HEK293 (cell line): Measurements from ENCODE around the gene GNB1L.

Experiments used
- CTCF ChIA-PET: fragments of 350-600 bp; formaldehyde crosslinking; extraction: SDS; loops from one replicate; lab custom pipeline; 2021; ENCODE audit warnings: antibody characterized with exemption; lab: Yijun Ruan, JAX
- POLR2A ChIA-PET: fragments of 300-600 bp; formaldehyde crosslinking; extraction: SDS; loops from one replicate; lab custom pipeline; 2020; ENCODE audit warnings: antibody characterized with exemption, inconsistent platforms; lab: Yijun Ruan, JAX
- H3K27ac ChIP-seq: fragments of 200-500 bp; sonication (Bioruptor generic); 2 replicates; pipeline ENCODE4 v1.5.1; 2014; ENCODE audit warnings: low read depth, low read length, control low read depth, inconsistent platforms; ENCODE audit errors: extremely low read depth
- H3K36me3 ChIP-seq, 2 experiments: fragments of 200-500 bp in 1 of 2; sonication (Bioruptor generic) in 1 of 2; 1 replicate in 1 of 2; 2 replicates in 1 of 2; pipeline ENCODE4 v1.5.1; 2014 to 2017; ENCODE audit warnings: inconsistent platforms in 2 of 2, low read length in 2 of 2; ENCODE audit not compliant: control insufficient read depth in 2 of 2, insufficient read depth in 1 of 2
- H3K4me1 ChIP-seq: fragments of 200-500 bp; sonication (Bioruptor generic); 2 replicates; pipeline ENCODE4 v1.5.1; 2014; ENCODE audit warnings: mild to moderate bottlenecking, low read length, inconsistent platforms; ENCODE audit not compliant: control insufficient read depth, insufficient read depth
- H3K4me3 ChIP-seq: 2 replicates; pipeline ENCODE4 v1.5.1; 2011; ENCODE audit warnings: low read depth, mild to moderate bottlenecking, control low read depth, low read length, moderate library complexity
- H3K9me3 ChIP-seq: fragments of 200-500 bp; sonication (Bioruptor generic); 2 replicates; pipeline ENCODE4 v1.5.1; 2014; ENCODE audit warnings: low read depth, low read length, inconsistent platforms; ENCODE audit not compliant: control insufficient read depth, insufficient read depth
- BCL11B ChIP-seq: fragments of 450-650 bp; formaldehyde crosslinking; IDR thresholded peaks from 2 replicates; pipeline ENCODE4 v1.5.1; 2016; ENCODE audit warnings: low read depth, missing biosample characterization, missing genetic modification characterization
- GLIS2 ChIP-seq: fragments of 450-650 bp; formaldehyde crosslinking; IDR thresholded peaks from 2 replicates; pipeline ENCODE4 v1.5.1; 2016; ENCODE audit warnings: missing biosample characterization, missing genetic modification characterization
- KLF10 ChIP-seq: fragments of 450-650 bp; IDR thresholded peaks from 2 replicates; pipeline ENCODE4 v1.5.1; 2018; ENCODE audit warnings: missing biosample characterization, mild to moderate bottlenecking, missing genetic modification characterization
- MYNN ChIP-seq: fragments of 450-650 bp; formaldehyde crosslinking; IDR thresholded peaks from 2 replicates; pipeline ENCODE4 v1.5.1; 2016; ENCODE audit warnings: missing biosample characterization, missing genetic modification characterization, borderline replicate concordance
- MZF1 ChIP-seq: fragments of 450-650 bp; formaldehyde crosslinking; IDR thresholded peaks from 2 replicates; pipeline ENCODE4 v1.5.1; 2017; ENCODE audit warnings: missing biosample characterization, missing genetic modification characterization, borderline replicate concordance
- OSR2 ChIP-seq: fragments of 450-650 bp; formaldehyde crosslinking; IDR thresholded peaks from 2 replicates; pipeline ENCODE4 v1.5.1; 2016; ENCODE audit warnings: missing biosample characterization, missing genetic modification characterization
- PRDM1 ChIP-seq: fragments of 450-650 bp; formaldehyde crosslinking; IDR thresholded peaks from 2 replicates; pipeline ENCODE4; 2016; ENCODE audit warnings: missing biosample characterization, missing genetic modification characterization
- WT1 ChIP-seq: fragments of 450-650 bp; formaldehyde crosslinking; IDR thresholded peaks from 2 replicates; pipeline ENCODE4 v1.5.1; 2016; ENCODE audit warnings: missing biosample characterization, missing genetic modification characterization
- ZBTB1 ChIP-seq: fragments of 450-650 bp; formaldehyde crosslinking; IDR thresholded peaks from 2 replicates; pipeline ENCODE4 v1.5.1; 2016; ENCODE audit warnings: missing biosample characterization, missing genetic modification characterization
- ZNF112 ChIP-seq: fragments of 450-650 bp; formaldehyde crosslinking; IDR thresholded peaks from 2 replicates; pipeline ENCODE4 v1.5.0; 2017; ENCODE audit warnings: missing biosample characterization, missing genetic modification characterization
- ZNF114 ChIP-seq: fragments of 450-650 bp; formaldehyde crosslinking; IDR thresholded peaks from 2 replicates; pipeline ENCODE4 v1.5.0; 2017; ENCODE audit warnings: missing biosample characterization, missing genetic modification characterization
- ZNF132 ChIP-seq: fragments of 450-650 bp; formaldehyde crosslinking; IDR thresholded peaks from 2 replicates; pipeline ENCODE4 v1.5.1; 2017; ENCODE audit warnings: missing biosample characterization, missing genetic modification characterization, borderline replicate concordance
- ZNF600 ChIP-seq: fragments of 450-650 bp; formaldehyde crosslinking; IDR thresholded peaks from 2 replicates; pipeline ENCODE4 v1.5.1; 2016; ENCODE audit warnings: missing biosample characterization, missing genetic modification characterization
- ZNF664 ChIP-seq: fragments of 450-650 bp; formaldehyde crosslinking; IDR thresholded peaks from 2 replicates; pipeline ENCODE4 v1.5.1; 2016; ENCODE audit warnings: missing biosample characterization, missing genetic modification characterization
- ZNF791 ChIP-seq: fragments of 450-650 bp; formaldehyde crosslinking; IDR thresholded peaks from 2 replicates; pipeline ENCODE4 v1.5.1; 2016; ENCODE audit warnings: missing biosample characterization, missing genetic modification characterization
- TF ChIP-seq, protein P1 (sequence below): fragments of 450-650 bp; formaldehyde crosslinking; IDR thresholded peaks from 2 replicates; pipeline ENCODE4 v1.5.1; 2016; ENCODE audit warnings: missing biosample characterization, missing genetic modification characterization
- TF ChIP-seq, protein P2 (sequence below): sonication (generic); formaldehyde crosslinking; IDR thresholded peaks from 2 replicates; pipeline ENCODE4 v1.8.1; 2022; ENCODE audit warnings: mild to moderate bottlenecking, moderate library complexity, missing genetic modification reagents
- TF ChIP-seq, protein P3 (sequence below): fragments of 450-650 bp; formaldehyde crosslinking; IDR thresholded peaks from 2 replicates; pipeline ENCODE4 v1.5.1; 2017; ENCODE audit warnings: missing biosample characterization, missing genetic modification characterization
- TF ChIP-seq, protein P4 (sequence below): fragments of 450-650 bp; formaldehyde crosslinking; IDR thresholded peaks from 2 replicates; pipeline ENCODE4 v1.5.1; 2016; ENCODE audit warnings: missing biosample characterization, missing genetic modification characterization
- TF ChIP-seq, protein P5 (sequence below): fragments of 450-650 bp; formaldehyde crosslinking; IDR thresholded peaks from 2 replicates; pipeline ENCODE4; 2016; ENCODE audit warnings: missing biosample characterization, missing genetic modification characterization

GNB1L gene

DNA sequence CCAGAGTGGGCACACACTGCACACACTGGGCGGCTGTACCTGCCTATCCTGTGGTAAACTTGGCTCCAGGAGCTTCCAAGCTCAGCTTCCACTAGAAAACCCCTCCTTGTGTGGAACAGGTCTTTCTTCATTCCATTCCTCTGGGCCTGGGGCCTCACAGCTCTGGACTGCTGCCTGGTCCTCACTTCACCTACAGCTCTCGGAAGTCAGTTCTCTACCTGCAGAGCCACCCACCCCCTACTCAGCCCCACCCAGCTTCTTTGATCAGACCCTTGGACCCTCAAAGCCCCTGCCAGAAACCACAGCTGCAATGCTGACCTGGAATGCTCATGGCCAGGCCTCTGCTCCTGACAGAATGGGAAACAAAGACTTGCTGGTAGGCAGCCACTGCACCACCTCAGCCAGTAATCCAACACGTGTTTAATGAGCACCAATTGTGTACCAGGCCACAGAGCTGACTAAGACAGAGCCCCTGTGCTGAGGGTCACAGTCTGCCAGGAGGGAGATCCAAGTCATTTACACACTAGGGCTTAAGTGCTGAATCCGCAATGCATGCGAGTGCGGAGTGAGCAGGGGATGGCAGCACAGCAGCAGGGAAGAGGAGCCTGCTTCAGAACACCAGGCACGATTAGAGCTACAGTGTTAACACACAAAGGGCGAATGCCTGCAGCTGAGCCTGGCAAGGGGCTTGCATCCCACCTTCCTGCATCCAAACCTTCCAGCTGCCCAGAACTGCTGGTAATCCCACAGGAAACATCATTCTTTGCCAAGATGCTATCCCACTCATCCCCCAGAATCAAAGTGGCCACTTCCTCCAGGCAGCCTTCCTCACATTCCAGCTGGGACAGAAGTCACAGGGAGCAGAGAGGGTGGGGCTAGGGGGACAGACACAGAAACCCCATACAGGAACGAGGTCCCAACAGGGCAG is 4.6 kb downstream of the GNB1L start:
- CTCF ChIA-PET = interaction anchor here (1.5 to 2.5 kb wide), 2 partner anchors 49 to 120 kb away, joined by 3 to 9 read pairs; no protein-coding TSS in a partner anchor
- H3K4me3 ChIP-seq = no peak overlapping the region
- TF ChIP-seq, protein P1, sequence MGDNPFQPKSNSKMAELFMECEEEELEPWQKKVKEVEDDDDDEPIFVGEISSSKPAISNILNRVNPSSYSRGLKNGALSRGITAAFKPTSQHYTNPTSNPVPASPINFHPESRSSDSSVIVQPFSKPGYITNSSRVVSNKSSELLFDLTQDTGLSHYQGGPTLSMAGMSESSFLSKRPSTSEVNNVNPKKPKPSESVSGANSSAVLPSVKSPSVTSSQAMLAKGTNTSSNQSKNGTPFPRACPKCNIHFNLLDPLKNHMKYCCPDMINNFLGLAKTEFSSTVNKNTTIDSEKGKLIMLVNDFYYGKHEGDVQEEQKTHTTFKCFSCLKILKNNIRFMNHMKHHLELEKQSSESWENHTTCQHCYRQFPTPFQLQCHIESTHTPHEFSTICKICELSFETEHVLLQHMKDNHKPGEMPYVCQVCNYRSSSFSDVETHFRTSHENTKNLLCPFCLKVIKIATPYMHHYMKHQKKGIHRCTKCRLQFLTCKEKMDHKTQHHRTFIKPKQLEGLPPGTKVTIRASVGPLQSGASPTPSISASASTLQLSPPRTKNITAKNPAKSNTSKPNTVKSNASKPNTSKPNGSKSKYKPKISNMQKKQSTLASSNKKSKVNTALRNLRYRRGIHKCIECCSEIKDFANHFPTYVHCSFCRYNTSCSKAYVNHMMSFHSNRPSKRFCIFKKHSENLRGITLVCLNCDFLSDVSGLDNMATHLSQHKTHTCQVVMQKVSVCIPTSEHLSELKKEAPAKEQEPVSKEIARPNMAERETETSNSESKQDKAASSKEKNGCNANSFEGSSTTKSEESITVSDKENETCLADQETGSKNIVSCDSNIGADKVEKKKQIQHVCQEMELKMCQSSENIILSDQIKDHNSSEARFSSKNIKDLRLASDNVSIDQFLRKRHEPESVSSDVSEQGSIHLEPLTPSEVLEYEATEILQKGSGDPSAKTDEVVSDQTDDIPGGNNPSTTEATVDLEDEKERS (tag by site-specific recombination) = no peak
- TF ChIP-seq, protein P2, sequence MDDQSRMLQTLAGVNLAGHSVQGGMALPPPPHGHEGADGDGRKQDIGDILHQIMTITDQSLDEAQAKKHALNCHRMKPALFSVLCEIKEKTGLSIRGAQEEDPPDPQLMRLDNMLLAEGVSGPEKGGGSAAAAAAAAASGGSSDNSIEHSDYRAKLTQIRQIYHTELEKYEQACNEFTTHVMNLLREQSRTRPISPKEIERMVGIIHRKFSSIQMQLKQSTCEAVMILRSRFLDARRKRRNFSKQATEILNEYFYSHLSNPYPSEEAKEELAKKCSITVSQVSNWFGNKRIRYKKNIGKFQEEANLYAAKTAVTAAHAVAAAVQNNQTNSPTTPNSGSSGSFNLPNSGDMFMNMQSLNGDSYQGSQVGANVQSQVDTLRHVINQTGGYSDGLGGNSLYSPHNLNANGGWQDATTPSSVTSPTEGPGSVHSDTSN (CRISPR knock-in tag) = no peak
- no peak for TF ChIP-seq ZNF132 (tag by site-specific recombination)
- no peak for TF ChIP-seq OSR2
- TF ChIP-seq ZNF664 = 0 out of 2 replicates have a peak, but pooled peaks have one; percentile 28
- no peak for TF ChIP-seq MZF1 (tag by site-specific recombination)
- TF ChIP-seq MYNN (tag by site-specific recombination) = no peak
- no peak for TF ChIP-seq ZBTB1 (tag by site-specific recombination)
- TF ChIP-seq GLIS2 (tag by site-specific recombination) = no peak
- TF ChIP-seq, protein P3, sequence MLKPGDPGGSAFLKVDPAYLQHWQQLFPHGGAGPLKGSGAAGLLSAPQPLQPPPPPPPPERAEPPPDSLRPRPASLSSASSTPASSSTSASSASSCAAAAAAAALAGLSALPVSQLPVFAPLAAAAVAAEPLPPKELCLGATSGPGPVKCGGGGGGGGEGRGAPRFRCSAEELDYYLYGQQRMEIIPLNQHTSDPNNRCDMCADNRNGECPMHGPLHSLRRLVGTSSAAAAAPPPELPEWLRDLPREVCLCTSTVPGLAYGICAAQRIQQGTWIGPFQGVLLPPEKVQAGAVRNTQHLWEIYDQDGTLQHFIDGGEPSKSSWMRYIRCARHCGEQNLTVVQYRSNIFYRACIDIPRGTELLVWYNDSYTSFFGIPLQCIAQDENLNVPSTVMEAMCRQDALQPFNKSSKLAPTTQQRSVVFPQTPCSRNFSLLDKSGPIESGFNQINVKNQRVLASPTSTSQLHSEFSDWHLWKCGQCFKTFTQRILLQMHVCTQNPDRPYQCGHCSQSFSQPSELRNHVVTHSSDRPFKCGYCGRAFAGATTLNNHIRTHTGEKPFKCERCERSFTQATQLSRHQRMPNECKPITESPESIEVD (tag by site-specific recombination) = no peak
- TF ChIP-seq, protein P4, sequence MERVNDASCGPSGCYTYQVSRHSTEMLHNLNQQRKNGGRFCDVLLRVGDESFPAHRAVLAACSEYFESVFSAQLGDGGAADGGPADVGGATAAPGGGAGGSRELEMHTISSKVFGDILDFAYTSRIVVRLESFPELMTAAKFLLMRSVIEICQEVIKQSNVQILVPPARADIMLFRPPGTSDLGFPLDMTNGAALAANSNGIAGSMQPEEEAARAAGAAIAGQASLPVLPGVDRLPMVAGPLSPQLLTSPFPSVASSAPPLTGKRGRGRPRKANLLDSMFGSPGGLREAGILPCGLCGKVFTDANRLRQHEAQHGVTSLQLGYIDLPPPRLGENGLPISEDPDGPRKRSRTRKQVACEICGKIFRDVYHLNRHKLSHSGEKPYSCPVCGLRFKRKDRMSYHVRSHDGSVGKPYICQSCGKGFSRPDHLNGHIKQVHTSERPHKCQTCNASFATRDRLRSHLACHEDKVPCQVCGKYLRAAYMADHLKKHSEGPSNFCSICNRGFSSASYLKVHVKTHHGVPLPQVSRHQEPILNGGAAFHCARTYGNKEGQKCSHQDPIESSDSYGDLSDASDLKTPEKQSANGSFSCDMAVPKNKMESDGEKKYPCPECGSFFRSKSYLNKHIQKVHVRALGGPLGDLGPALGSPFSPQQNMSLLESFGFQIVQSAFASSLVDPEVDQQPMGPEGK (tag by site-specific recombination) = 0 out of 2 replicates have a peak, but pooled peaks have one; percentile 21
- no peak for TF ChIP-seq BCL11B (tag by site-specific recombination)
- TF ChIP-seq, protein P5, sequence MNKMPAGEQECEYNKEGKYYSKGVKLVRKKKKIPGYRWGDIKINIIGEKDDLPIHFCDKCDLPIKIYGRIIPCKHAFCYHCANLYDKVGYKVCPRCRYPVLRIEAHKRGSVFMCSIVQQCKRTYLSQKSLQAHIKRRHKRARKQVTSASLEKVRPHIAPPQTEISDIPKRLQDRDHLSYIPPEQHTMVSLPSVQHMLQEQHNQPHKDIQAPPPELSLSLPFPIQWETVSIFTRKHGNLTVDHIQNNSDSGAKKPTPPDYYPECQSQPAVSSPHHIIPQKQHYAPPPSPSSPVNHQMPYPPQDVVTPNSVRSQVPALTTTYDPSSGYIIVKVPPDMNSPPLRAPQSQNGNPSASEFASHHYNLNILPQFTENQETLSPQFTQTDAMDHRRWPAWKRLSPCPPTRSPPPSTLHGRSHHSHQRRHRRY = no peak
- TF ChIP-seq ZNF112 (tag by site-specific recombination) = no peak
- TF ChIP-seq PRDM1 = no peak
- TF ChIP-seq ZNF791 (tag by site-specific recombination) = no peak
- TF ChIP-seq WT1 (tag by site-specific recombination) = no peak
- no peak for TF ChIP-seq ZNF114 (tag by site-specific recombination)
- TF ChIP-seq KLF10 (tag by site-specific recombination) = no peak
- TF ChIP-seq ZNF600 = 0 out of 2 replicates have a peak, but pooled peaks have one; percentile 35
- H3K4me1 ChIP-seq = no peaks in the 10 kb centered on the region
- POLR2A ChIA-PET = interaction anchor here (0.8 to 1.0 kb wide), 2 partner anchors 30 to 88 kb away, joined by 4 to 5 read pairs; no protein-coding TSS in a partner anchor
- H3K36me3 ChIP-seq = peaks cover 0 to 61% of the 10 kb centered on the region in 2 experiments; a peak in 1 of 3 replicates
- H3K9me3 ChIP-seq = no peaks in the 10 kb centered on the region
- H3K27ac ChIP-seq = no peak overlapping the region
